Measurements from ENCODE around the gene TBC1D19.

DNA sequence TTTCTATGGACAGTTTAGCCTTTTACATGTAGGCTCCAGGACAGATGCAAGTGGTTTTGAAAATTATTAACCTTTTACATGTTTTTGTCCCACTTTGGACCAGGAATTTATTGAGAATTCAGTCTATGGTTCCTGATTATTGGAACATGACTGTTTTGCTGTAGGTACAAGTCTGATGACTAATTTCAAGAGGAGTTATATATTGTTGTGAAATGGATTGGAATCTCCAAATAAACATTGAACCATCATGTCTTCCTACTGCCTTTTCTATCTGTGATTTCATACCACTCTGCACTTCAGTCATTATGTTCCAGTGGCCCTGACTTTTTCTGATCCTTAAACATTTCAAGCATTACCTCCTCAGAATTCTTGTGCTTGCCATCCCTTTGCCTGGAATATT, 35.9 kb downstream of the TBC1D19 start:
- TF ChIP-seq FOXA1 (IDR thresholded peaks at IDR 0.05) = no peak
- TF ChIP-seq, protein P1, sequence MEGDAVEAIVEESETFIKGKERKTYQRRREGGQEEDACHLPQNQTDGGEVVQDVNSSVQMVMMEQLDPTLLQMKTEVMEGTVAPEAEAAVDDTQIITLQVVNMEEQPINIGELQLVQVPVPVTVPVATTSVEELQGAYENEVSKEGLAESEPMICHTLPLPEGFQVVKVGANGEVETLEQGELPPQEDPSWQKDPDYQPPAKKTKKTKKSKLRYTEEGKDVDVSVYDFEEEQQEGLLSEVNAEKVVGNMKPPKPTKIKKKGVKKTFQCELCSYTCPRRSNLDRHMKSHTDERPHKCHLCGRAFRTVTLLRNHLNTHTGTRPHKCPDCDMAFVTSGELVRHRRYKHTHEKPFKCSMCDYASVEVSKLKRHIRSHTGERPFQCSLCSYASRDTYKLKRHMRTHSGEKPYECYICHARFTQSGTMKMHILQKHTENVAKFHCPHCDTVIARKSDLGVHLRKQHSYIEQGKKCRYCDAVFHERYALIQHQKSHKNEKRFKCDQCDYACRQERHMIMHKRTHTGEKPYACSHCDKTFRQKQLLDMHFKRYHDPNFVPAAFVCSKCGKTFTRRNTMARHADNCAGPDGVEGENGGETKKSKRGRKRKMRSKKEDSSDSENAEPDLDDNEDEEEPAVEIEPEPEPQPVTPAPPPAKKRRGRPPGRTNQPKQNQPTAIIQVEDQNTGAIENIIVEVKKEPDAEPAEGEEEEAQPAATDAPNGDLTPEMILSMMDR (IDR thresholded peaks at IDR 0.05; ENCODE audit: low read depth, low read length, missing input control) = no peak

All from liver (tissue), 2 donors.